ENCODE data around the gene PAM16. TPM values are rescaled to one million over a fixed set of nuclear protein-coding genes. Genes with fewer than 3 reads are reported as not detected.

PAM16 gene
- total and polyA plus RNA-seq, 8 donors = 4.7 to 218 (median 52.1) TPM

- Histone ChIP-seq H3K27ac (peak overlapping the region in 4 of 5 donors; percentile 7 to 39 (median 20)), H3K36me3 (peaks cover 12 to 99% (median 79%) of the 10 kb centered on the region in 4 donors), H3K27me3 (no peaks in the 10 kb centered on the region), H3K9me3 (no peaks in the 10 kb centered on the region), H3K4me1 (peaks cover 10 to 39% (median 18%) of the 10 kb centered on the region in 4 donors), H3K4me3 (no peak overlapping the region)
- no peak for DNase-seq
- TF ChIP-seq EP300 (IDR thresholded peaks at IDR 0.05) (no peak), POLR2AphosphoS5 (IDR thresholded peaks at IDR 0.05) (no peak), POLR2A (IDR thresholded peaks at IDR 0.05) (no peak)
- WGBS, 5 donors = 91 to 95% (median 94%) methylated on average over 14 to 20 of the region's 20 CpGs
- intact Hi-C loops (cut with DNase I; ENCODE audit: low total_unique reads) = no loop called here
Observed at GRCh38 chr16:4387781-4388180, 36.7 kb upstream of the PAM16 start.

GRCh38 chr16:4386951-4387565, 35.9 kb upstream of the PAM16 start:
- WGBS, 5 donors = 75 to 86% (median 76%) methylated on average over 8 to 10 of the region's 10 CpGs
- no peaks in the 10 kb centered on the region for H3K27me3 ChIP-seq
- H3K4me3 ChIP-seq = no peak overlapping the region
- H3K4me1 ChIP-seq = peaks cover 2 to 34% (median 11%) of the 10 kb centered on the region in 4 donors
- no peak for TF ChIP-seq CTCF (IDR thresholded peaks at IDR 0.05)
- peaks cover 19 to 100% (median 86%) of the 10 kb centered on the region in 4 donors for H3K36me3 ChIP-seq
- intact Hi-C loops (cut with DNase I; ENCODE audit: low total_unique reads) = no loop called here
- no peaks in the 10 kb centered on the region for H3K9me3 ChIP-seq
- no peak for DNase-seq
- H3K27ac ChIP-seq = peak overlapping the region in 4 of 5 donors; percentile 14 to 39 (median 25)

- DNase-seq = no peak
- Histone ChIP-seq H3K27ac (peak overlapping the region in 3 of 5 donors; percentile 20 to 39 (median 29)), H3K27me3 (no peaks in the 10 kb centered on the region), H3K9me3 (no peaks in the 10 kb centered on the region), H3K4me3 (no peak overlapping the region), H3K36me3 (peaks cover 26 to 100% (median 93%) of the 10 kb centered on the region in 4 donors), H3K4me1 (peaks cover 0 to 34% (median 7%) of the 10 kb centered on the region in 4 donors)
- WGBS, 5 donors = 47 to 68% (median 49%) methylated on average over 6 to 8 of the region's 8 CpGs
- intact Hi-C loops (cut with DNase I; ENCODE audit: low total_unique reads) = no loop called here
- TF ChIP-seq POLR2A (IDR thresholded peaks at IDR 0.05) (no peak), POLR2AphosphoS5 (IDR thresholded peaks at IDR 0.05) (no peak), CTCF (IDR thresholded peaks at IDR 0.05) (no peak), EP300 (IDR thresholded peaks at IDR 0.05) (no peak)
Observed at GRCh38 chr16:4386451-4386805, 35.3 kb upstream of the PAM16 start.

- peak overlapping the region in 3 of 5 donors; percentile 20 to 39 (median 29) for H3K27ac ChIP-seq
- H3K4me3 ChIP-seq = no peak overlapping the region
- WGBS, 5 donors = 68 to 83% (median 71%) methylated on average over 9 to 11 of the region's 11 CpGs
- H3K4me1 ChIP-seq = peaks cover 0 to 38% (median 8%) of the 10 kb centered on the region in 4 donors
- H3K36me3 ChIP-seq = peaks cover 27 to 100% (median 96%) of the 10 kb centered on the region in 4 donors
- intact Hi-C loops (cut with DNase I; ENCODE audit: low total_unique reads) = no loop called here
- DNase-seq = no peak
- no peaks in the 10 kb centered on the region for H3K27me3 ChIP-seq
- no peaks in the 10 kb centered on the region for H3K9me3 ChIP-seq
- TF ChIP-seq POLR2AphosphoS5 (IDR thresholded peaks at IDR 0.05) (no peak), CTCF (IDR thresholded peaks at IDR 0.05) (no peak), EP300 (IDR thresholded peaks at IDR 0.05) (no peak), POLR2A (IDR thresholded peaks at IDR 0.05) (no peak)
Observed at GRCh38 chr16:4385789-4386450, 34.8 kb upstream of the PAM16 start.
